Activated T-helper 9 cell treated with anti-CD3 and anti-CD28 coated beads, Interleukin-2, amount 50 U/mL, for 16 hours (primary cell): ENCODE data around the gene PCDH9.

Source experiments
- DNase-seq: peaks from one replicate; pipeline ENCODE4 v3.0.0-alpha.2; 2020; ENCODE audit warnings: low read depth

Gene PCDH9

GRCh38 chr13:67023130-67023876 lies 206.8 kb downstream of the PCDH9 start:
- DNase-seq = no peak

GRCh38 chr13:67018775-67019174 lies 211.4 kb downstream of the PCDH9 start:
- DNase-seq = no peak

DNA sequence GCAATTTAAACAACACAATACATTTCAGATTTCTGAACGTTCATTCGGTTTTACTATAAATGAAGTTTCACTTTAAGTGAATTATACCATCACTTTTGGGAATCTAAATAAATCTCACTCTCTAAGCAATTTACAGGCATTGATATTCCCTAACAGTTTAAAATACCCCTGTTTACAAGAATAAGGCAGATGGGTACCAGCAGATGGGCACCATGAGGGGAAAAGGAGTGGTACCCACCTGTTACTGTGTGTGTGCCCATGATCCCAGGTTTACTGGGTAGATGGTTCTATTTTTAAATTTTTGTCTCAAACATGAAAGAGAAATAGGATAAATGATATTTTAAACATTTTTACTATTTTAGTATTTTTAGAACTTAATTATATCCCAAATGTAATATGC lies 212.9 kb downstream of the PCDH9 start:
- DNase-seq = no peak

DNA sequence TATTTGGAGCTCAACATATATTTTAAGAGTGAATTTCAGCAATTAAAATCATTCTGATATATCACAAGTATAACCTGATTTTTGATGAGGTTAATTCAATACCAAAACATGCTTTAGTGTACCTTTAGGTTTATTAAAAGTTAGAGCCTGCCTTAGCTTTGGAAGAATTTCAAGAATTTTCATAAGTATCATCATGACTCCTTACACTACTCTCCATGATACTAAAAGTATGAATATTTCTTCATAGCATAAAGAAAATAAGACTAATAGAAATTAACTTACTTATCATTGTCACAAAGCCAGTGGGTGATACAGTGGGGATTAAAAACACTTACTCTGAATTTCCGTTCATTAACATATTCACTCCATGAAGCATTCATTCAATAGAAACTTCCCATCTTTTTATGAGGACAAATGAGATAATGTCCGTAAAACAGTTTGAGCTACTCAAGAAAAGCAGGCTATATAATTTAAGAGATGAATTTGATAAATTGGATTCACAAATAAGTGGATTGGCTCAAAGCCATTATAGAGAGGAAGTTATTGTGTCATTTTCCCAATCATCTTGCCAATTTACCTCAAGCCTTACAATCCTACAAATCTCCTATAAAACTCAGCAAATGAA lies 214.0 kb downstream of the PCDH9 start:
- DNase-seq = no peak

GRCh38 chr13:67014399-67014798 lies 215.7 kb downstream of the PCDH9 start:
- no peak for DNase-seq

- no peak for DNase-seq
Measured at GRCh38 chr13:67013709-67014108, 216.4 kb downstream of the PCDH9 start.

DNA sequence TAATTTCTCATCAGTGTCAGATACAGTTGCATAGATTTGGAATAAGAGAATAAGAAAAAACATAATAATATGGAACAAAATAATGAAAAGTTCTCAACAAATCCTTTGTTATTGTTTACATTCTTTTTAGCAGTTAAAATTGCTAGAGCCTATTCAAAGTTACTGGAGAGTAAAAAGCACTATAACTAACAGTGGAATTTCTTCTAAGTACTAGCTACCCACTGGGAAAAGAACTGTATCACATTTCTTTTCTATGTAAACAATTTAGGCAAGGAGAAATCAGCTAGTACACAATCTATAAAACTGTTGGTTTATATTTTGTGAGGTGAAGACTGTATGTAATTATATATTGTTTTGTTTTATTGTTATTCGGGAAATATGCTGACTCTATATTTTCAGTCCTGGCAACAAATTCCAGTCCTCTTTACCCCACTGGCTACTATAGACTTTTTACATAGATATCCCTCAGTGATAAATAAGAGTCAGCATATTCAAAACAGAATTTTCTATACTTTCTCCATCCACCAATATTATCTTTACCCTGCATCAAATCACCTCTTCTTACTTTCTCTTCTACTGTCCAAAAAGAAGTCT lies 222.0 kb downstream of the PCDH9 start:
- DNase-seq = no peak

GRCh38 chr13:67004511-67004910 lies 225.6 kb downstream of the PCDH9 start:
- DNase-seq = no peak

DNA sequence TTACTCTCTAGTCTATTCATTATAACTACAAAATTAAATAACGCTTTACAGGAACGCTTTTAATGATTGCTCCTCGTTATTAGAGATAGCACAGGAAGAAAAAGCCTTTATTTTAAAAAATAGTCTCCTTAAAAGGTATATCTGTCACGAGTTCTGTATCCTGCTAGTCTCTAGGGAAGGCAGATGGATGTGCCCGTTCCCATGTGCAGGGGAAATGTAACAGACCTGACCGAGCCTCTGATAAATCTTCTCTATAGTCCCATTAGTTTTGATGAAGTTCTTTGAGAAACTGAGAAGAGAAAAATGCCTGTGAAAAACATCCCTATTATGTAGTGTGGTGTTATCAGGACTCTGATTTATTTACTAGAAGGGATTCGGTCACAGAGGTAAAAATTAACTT lies 226.4 kb downstream of the PCDH9 start:
- no peak for DNase-seq

- no peak for DNase-seq
Measured at GRCh38 chr13:67001363-67001762, 228.8 kb downstream of the PCDH9 start.

DNA sequence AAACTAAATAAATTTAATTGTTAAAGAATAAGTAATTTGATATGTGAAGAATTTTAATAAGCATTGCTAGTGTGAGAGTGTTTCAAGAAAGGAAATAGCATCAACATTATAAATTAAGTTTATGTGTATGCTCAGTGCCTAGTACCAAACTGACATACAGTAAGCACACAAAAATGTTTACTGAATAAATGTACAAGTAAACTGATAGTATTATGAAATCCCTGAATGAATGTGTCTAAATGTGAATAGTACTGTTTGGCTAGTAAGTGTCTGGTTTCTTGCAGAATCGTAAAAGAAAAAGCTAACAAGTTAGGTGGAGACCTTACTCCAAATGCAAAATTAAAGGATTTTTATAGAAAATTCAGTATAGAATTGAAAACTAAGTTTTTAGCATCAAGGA lies 233.6 kb downstream of the PCDH9 start:
- DNase-seq = no peak

- no peak for DNase-seq
Measured at GRCh38 chr13:66995203-66995611, 234.9 kb downstream of the PCDH9 start.

GRCh38 chr13:66994517-66995202 lies 235.5 kb downstream of the PCDH9 start:
- no peak for DNase-seq

DNA sequence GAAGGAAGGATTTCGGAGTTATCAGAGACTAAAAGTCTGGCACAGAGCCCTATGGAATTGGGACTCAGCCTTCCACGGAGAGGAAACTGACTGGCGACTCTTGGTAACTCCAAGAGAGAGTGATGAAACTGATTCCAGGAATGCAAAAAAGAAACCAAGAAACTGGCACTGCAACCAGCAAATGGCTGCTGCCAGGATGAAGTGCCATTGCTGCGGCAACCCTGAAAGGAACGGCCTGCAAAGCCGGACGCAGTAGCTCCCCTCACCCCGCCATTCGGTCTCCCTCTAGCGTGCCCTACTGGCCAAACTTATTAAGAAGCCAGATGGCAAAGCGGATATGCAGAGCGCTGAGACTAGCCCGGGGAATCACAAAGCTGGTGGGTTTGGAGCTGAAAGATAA lies 236.0 kb downstream of the PCDH9 start:
- no peak for DNase-seq

DNA sequence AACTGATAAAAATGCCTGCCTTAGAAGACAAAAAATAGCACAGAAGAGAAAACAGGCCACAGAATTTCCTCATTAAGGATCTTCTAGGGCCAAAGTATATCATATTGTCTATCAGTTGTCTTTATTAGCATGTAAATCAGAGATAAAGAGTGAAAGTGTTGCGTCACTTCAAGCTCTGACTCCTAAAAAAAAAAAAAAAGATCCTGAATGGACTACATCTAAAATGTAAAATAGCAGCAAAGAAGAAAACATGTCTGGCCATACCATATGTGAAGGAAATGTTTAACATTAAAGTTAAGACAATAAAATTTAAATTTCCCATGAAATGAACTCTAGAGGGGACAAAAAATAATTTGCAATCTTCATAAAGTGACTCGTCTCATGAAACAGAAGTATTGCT lies 237.4 kb downstream of the PCDH9 start:
- no peak for DNase-seq

GRCh38 chr13:66992183-66992582 lies 238.0 kb downstream of the PCDH9 start:
- DNase-seq = no peak

DNA sequence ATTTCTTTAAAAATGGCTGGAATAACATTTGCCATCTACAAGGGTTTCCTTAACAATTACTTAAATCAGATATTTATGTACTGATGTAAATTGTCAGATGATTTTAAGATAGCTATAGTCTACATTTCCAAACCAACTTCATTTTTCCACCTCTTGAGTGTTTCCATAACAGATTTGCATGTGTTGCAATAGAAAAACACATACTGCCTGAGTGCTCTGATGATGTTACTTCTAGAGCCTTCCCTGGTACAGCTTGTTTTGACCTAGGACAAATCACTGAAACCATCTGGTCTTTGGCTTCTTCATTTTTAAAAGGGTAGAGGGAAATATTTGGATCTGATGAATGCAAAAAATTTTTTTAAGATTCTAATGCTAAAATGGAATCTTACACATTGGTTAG lies 245.9 kb downstream of the PCDH9 start:
- DNase-seq = no peak

GRCh38 chr13:66981912-66982311 lies 248.2 kb downstream of the PCDH9 start:
- DNase-seq = no peak

DNA sequence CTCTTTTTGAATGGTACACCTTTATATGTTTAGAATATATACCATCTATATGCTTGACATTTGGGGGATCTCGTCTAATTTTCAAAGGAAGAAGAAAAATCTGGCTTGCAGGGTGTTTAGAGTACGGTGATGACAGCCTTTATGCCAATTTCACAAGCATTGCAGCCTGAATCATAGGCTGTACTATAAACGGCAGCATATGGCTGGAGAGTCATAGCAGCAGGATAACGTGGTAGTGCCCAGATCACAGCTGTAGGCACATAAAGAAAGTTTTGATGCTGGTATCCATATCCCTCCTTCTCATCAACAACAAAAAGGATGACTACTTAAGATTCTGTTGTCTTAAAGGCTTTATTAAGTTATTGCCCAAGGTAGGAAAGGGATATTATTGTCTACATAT lies 253.0 kb downstream of the PCDH9 start:
- no peak for DNase-seq

DNA sequence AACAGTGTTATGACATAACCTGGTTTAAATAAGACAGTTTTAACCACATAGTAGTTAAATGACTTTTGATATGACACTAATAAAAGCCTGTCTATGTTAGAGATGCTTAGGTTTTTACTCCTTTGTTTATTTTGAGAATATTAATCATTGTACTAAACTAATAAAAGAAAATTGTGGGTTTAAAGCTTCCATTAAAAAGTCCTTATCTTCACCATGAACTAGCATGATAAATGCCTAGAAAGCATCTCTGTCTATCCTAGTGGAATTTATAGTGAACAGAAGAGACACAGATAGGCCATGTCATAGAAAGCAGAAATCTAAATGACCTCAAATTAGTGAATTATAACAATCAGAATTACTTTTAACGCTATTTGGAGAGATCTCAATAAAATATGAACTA lies 255.2 kb downstream of the PCDH9 start:
- DNase-seq = no peak

GRCh38 chr13:66974174-66974573 lies 256.0 kb downstream of the PCDH9 start:
- DNase-seq = no peak

- no peak for DNase-seq
Measured at GRCh38 chr13:66972659-66973058, 257.5 kb downstream of the PCDH9 start.

GRCh38 chr13:66971004-66971403 lies 259.1 kb downstream of the PCDH9 start:
- no peak for DNase-seq
